Immature natural killer cell (primary cell): ENCODE measurements around the gene NCKAP5. TPM values are rescaled to one million over a fixed set of nuclear protein-coding genes. Genes with fewer than 3 reads are reported as not detected.

Experiments
- DNase-seq, 3 donors: peaks; one replicate each; pipeline ENCODE4 v3.0.0; 2022; ENCODE audit warnings: mixed read lengths in 1 of 3
- H3K27ac Mint-ChIP-seq, 6 donors: one replicate each; pipeline ENCODE4 v1.8.0; 2020; ENCODE audit warnings: mixed read lengths in 6 of 6, mild to moderate bottlenecking in 5 of 6, inconsistent platforms in 4 of 6, moderate library complexity in 3 of 6
- H3K27me3 Mint-ChIP-seq, 3 donors: one replicate each; pipeline ENCODE4 v1.8.0; 2020 to 2021; ENCODE audit warnings: low read depth in 3 of 3, mild to moderate bottlenecking in 3 of 3, mixed read lengths in 3 of 3, moderate library complexity in 3 of 3, inconsistent platforms in 1 of 3
- H3K36me3 Mint-ChIP-seq, 3 donors: one replicate each; pipeline ENCODE4 v1.8.0; 2020; ENCODE audit warnings: mixed read lengths in 3 of 3, inconsistent platforms in 2 of 3, mild to moderate bottlenecking in 2 of 3
- H3K4me1 Mint-ChIP-seq, 2 donors: one replicate each; pipeline ENCODE4 v1.8.0; 2020; ENCODE audit warnings: inconsistent platforms in 2 of 2, mild to moderate bottlenecking in 2 of 2, mixed read lengths in 2 of 2, moderate library complexity in 1 of 2
- H3K4me3 Mint-ChIP-seq, 5 donors: one replicate each; pipeline ENCODE4 v1.8.0; 2020; ENCODE audit warnings: mild to moderate bottlenecking in 5 of 5, mixed read lengths in 5 of 5, inconsistent platforms in 3 of 5, moderate library complexity in 3 of 5
- H3K9me3 Mint-ChIP-seq, 6 donors: one replicate each; pipeline ENCODE4 v1.8.0; 2020; ENCODE audit warnings: mild to moderate bottlenecking in 6 of 6, mixed read lengths in 6 of 6, inconsistent platforms in 4 of 6, moderate library complexity in 3 of 6
- polyA plus RNA-seq, 3 donors: library from polyadenylated mRNA; unstranded; fragments of 300-500 nt; fragmentation: Illumina TruSeq; gene quantifications; one replicate each; pipeline ENCODE4 v1.2.3, GENCODE V29; 2021

NCKAP5 gene
- polyA plus RNA-seq, 3 donors from 2014 or later, result not detected

DNA sequence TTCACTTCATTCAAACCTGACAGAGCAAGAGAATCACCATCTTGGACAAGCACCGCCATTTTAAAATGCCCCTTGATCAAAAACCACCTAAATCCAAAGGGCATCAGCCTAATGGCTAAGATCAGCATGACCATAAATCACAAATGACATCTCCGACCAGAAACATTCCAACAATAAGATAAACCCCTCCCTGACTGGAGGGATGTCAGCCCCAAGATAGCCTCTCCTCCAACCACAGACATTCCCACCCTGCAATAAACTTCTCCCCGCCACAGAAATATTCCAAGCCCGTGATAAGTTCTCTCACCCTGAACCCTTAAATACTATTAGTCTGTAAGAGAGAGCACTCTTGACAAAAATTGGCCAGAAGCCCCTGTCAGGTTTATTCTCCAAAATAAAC is 876.7 kb downstream of the NCKAP5 start:
- H3K27ac Mint-ChIP-seq, result no peak overlapping the region
- no peaks in the 10 kb centered on the region for H3K4me1 Mint-ChIP-seq
- peaks cover 0 to 4% (median 0%) of the 10 kb centered on the region in 3 donors for H3K36me3 Mint-ChIP-seq
- H3K9me3 Mint-ChIP-seq, result peaks cover 3 to 29% (median 8%) of the 10 kb centered on the region in 6 donors
- H3K27me3 Mint-ChIP-seq, result peaks cover 0 to 3% (median 2%) of the 10 kb centered on the region in 3 donors
- H3K4me3 Mint-ChIP-seq, result no peak overlapping the region
- DNase-seq, result no peak

DNA sequence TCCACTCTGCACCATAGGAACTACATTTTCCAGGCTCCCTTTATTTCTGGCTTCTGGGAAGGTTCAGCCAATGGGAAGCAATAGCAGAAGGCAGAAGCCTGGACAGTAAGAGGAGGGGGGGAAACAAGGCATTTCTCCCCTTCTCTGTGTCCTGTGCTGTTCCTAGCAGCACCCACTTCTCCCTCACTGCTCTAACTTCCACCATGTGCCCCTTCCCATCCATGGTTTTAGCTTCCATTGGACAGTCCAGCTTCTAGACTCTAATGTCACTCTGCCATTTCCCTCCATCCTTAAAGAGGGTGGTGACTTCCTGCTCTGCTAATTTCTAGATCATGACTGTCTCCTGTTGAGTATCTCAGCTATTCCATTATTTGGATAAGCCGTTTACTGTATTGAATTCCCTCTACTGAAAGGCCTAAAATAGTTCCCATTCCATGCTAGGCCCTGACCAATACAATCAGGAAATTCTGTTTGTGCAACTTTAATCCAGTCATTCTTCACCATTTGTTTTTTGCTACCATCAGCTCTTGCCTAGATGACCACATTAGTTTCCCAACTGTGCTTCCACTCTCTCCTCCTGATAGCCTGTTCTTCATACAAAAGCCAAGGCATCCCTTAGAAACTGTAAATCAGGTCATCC is 877.5 kb downstream of the NCKAP5 start:
- Mint-ChIP-seq H3K9me3 (peaks cover 3 to 28% (median 9%) of the 10 kb centered on the region in 6 donors), H3K4me1 (no peaks in the 10 kb centered on the region), H3K36me3 (peaks cover 0 to 4% (median 0%) of the 10 kb centered on the region in 3 donors), H3K4me3 (no peak overlapping the region), H3K27ac (no peak overlapping the region), H3K27me3 (peaks cover 0 to 3% (median 2%) of the 10 kb centered on the region in 3 donors)
- DNase-seq, result no peak

DNA sequence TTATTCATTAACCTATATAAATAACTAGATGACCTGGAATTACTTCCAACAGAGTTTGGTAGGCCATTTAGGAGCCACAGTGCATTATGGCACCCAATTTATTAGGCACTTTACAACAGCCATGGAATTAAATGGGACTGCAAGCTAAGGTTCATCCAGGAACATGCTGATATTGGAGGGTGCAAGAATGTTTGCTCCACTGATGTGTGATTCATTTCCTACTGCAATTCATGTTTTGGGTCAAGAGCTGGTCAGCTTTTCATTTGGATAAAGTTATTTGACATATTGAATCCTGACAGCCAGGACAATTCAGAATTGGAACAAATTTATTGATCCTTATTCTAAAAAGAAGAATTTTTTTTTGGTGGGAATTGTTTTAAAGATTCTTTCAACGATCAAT is 886.5 kb downstream of the NCKAP5 start:
- DNase-seq, result no peak
- Mint-ChIP-seq H3K36me3 (no peaks in the 10 kb centered on the region), H3K4me3 (no peak overlapping the region), H3K9me3 (peaks cover 0 to 13% (median 5%) of the 10 kb centered on the region in 6 donors), H3K27ac (no peak overlapping the region), H3K4me1 (no peaks in the 10 kb centered on the region), H3K27me3 (no peaks in the 10 kb centered on the region)

GRCh38 chr2:132680544-132680943 is 887.7 kb downstream of the NCKAP5 start:
- H3K36me3 Mint-ChIP-seq, result no peaks in the 10 kb centered on the region
- no peaks in the 10 kb centered on the region for H3K4me1 Mint-ChIP-seq
- no peak overlapping the region for H3K27ac Mint-ChIP-seq
- no peak for DNase-seq
- no peak overlapping the region for H3K4me3 Mint-ChIP-seq
- no peaks in the 10 kb centered on the region for H3K27me3 Mint-ChIP-seq
- H3K9me3 Mint-ChIP-seq, result peaks cover 0 to 10% (median 4%) of the 10 kb centered on the region in 6 donors

DNA sequence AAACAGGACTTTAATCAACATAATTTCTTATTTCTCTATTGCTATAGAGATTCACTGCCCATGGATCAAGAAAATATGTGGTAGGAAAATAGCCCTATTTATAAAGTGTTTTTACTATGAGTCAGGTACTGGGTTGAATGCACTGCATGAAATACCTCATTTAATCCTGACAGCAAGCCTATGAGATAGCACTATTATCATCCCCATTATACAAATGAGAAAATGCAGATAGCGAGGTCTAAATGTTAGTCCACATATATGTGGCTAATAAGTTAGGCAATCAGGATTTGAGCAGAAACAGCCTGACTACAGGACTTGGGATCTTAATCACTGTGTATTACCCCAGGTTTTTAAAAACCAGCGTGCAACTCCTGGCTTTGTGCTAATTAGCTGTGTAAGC is 889.8 kb downstream of the NCKAP5 start:
- Mint-ChIP-seq H3K36me3 (no peaks in the 10 kb centered on the region), H3K4me3 (no peak overlapping the region), H3K9me3 (peaks cover 0 to 10% (median 5%) of the 10 kb centered on the region in 6 donors), H3K27me3 (no peaks in the 10 kb centered on the region), H3K27ac (no peak overlapping the region), H3K4me1 (no peaks in the 10 kb centered on the region)
- no peak for DNase-seq

DNA sequence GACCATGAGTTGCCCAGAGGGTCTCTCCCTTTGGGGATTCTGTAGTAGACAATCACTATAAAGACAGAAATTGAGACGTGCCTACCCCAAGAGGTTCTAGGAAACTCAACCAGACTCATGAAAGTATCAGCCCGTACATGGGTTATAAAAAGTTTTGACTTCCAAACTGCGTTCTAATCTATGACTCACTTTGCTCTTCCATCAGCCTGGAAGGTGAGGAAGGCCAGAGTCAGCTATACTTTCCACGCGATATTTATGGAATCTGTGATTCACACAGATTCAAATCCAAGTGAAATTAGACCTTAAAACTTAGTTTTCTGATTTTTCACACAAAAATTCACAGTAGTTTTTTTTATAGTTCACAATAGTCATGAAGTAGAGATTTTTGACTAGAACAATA is 890.6 kb downstream of the NCKAP5 start:
- no peak overlapping the region for H3K27ac Mint-ChIP-seq

GRCh38 chr2:132676999-132677398 is 891.3 kb downstream of the NCKAP5 start:
- no peak for DNase-seq
- Mint-ChIP-seq H3K4me1 (no peaks in the 10 kb centered on the region), H3K27ac (no peak overlapping the region), H3K4me3 (no peak overlapping the region), H3K36me3 (no peaks in the 10 kb centered on the region), H3K27me3 (peaks cover 0 to 4% (median 0%) of the 10 kb centered on the region in 3 donors), H3K9me3 (peaks cover 0 to 18% (median 4%) of the 10 kb centered on the region in 6 donors)

More for the DNA sequence above, 890.6 kb downstream of the NCKAP5 start:
- Mint-ChIP-seq H3K36me3 (no peaks in the 10 kb centered on the region), H3K4me1 (no peaks in the 10 kb centered on the region), H3K27me3 (peaks cover 0 to 4% (median 0%) of the 10 kb centered on the region in 3 donors), H3K4me3 (no peak overlapping the region), H3K9me3 (peaks cover 0 to 15% (median 4%) of the 10 kb centered on the region in 6 donors)
- DNase-seq, result no peak

GRCh38 chr2:132671151-132671835 is 897.0 kb downstream of the NCKAP5 start:
- Mint-ChIP-seq H3K4me3 (no peak overlapping the region), H3K27ac (no peak overlapping the region)

DNA sequence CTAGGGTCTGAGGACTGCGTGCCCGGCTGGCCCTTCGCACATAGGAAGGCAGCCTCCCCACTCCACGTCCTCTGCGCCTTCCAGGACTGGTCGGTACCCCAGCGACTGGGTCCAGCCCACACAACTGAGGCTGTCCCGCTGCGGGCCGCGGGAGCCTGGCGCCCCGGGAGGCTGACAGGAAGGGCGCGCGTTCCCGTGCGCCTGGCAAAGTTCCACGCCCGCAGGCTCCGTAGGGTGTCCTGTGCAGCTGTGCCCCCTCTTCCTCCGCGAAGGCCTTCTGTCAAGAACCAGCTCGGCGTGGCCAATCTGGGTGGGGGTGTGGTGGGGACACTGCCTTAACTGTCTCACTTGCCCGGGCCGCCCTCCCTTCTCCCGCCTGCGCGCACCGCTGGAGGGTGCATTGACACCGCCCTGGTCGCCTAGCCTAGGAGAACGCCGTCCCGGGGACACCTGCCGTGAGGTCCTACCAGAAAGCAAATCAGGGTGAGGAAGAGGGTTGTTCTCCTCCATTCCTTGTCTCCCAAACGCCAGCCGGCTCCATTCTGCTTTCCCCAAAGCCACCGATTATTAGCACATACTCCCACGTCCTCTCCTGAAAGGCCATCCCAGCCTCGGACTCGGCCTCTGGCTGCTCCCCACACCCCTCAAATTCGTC is 897.6 kb downstream of the NCKAP5 start:
- H3K27ac Mint-ChIP-seq, result no peak overlapping the region
- no peak for DNase-seq
- H3K27me3 Mint-ChIP-seq, result peaks cover 9 to 12% (median 10%) of the 10 kb centered on the region in 3 donors
- H3K4me1 Mint-ChIP-seq, result no peaks in the 10 kb centered on the region
- peaks cover 0 to 24% (median 8%) of the 10 kb centered on the region in 6 donors for H3K9me3 Mint-ChIP-seq
- no peak overlapping the region for H3K4me3 Mint-ChIP-seq
- peaks cover 0 to 4% (median 0%) of the 10 kb centered on the region in 3 donors for H3K36me3 Mint-ChIP-seq

More at GRCh38 chr2:132671151-132671835, 897.0 kb downstream of the NCKAP5 start:
- Mint-ChIP-seq H3K36me3 (peaks cover 0 to 4% (median 0%) of the 10 kb centered on the region in 3 donors), H3K27me3 (peaks cover 9 to 12% (median 10%) of the 10 kb centered on the region in 3 donors), H3K4me1 (no peaks in the 10 kb centered on the region), H3K9me3 (peaks cover 0 to 22% (median 8%) of the 10 kb centered on the region in 6 donors)
- DNase-seq, result no peak

GRCh38 chr2:132669908-132670495 is 898.3 kb downstream of the NCKAP5 start, which contains the start of gene LYPD1:
Gene LYPD1 (minus strand): TSS chr2:132670205. CDS start chr2:132669932, 273 bp downstream.
- H3K4me3 Mint-ChIP-seq, result no peak within 1 kb of the TSS
- H3K27me3 Mint-ChIP-seq, result peaks cover 9 to 12% (median 10%) of the 10 kb centered on the region in 3 donors
- no peak within 1 kb of the TSS for H3K27ac Mint-ChIP-seq
- peaks cover 0 to 28% (median 7%) of the 10 kb centered on the region in 6 donors for H3K9me3 Mint-ChIP-seq
- H3K4me1 Mint-ChIP-seq, result no peaks in the 10 kb centered on the region
- H3K36me3 Mint-ChIP-seq, result peaks cover 0 to 4% (median 0%) of the 10 kb centered on the region in 3 donors
- no peak for DNase-seq

DNA sequence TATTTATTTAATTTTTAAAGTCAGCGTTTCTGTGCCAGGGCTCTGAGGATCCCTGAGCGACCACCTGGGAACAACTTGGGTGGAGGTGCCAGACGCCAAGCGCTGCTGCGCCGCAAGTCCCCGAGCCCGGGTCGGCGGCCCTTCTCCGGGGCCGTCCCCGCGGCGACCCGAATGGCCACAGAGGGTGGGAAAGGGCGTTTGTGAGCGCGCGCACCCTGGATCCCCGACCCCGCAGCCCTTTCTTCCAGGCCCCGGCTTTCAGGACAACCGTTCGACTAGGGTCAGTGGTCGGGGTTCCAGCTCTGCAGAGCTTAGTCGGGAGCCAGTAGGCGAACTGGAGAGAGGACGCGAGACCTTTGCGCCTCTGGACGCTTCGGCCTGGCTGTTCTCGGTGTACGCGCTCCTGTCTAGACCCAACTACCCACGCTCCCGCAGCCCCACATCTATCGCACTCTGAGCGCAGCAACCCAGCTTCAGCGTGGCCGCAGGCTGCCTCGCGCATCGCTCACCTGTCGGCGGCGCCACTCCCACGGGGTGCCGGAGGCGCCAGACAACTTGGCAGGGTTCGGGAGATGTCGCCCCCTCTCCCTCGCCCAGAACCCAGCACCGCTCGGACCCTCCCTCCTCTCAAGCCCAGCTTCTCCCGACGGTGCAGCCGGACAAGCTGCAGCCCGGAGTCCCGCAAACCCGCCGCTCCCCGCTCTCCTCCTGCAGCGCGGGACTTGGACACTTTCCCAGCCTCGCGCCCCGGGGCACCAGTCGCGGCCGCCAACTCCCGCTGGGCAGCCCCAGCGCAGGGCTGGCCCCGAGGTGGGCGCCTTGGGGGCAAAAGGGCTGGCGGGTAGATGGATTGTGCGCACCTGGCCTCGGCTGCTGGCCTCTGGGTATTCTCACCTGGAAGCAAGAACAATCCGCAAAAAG is 899.0 kb downstream of the NCKAP5 start:
- H3K4me1 Mint-ChIP-seq, result no peaks in the 10 kb centered on the region
- peaks cover 0 to 4% (median 0%) of the 10 kb centered on the region in 3 donors for H3K36me3 Mint-ChIP-seq
- H3K9me3 Mint-ChIP-seq, result peaks cover 0 to 28% (median 7%) of the 10 kb centered on the region in 6 donors
- H3K27me3 Mint-ChIP-seq, result peaks cover 9 to 12% (median 10%) of the 10 kb centered on the region in 3 donors
- H3K4me3 Mint-ChIP-seq, result no peak overlapping the region
- no peak for DNase-seq
- no peak overlapping the region for H3K27ac Mint-ChIP-seq

DNA sequence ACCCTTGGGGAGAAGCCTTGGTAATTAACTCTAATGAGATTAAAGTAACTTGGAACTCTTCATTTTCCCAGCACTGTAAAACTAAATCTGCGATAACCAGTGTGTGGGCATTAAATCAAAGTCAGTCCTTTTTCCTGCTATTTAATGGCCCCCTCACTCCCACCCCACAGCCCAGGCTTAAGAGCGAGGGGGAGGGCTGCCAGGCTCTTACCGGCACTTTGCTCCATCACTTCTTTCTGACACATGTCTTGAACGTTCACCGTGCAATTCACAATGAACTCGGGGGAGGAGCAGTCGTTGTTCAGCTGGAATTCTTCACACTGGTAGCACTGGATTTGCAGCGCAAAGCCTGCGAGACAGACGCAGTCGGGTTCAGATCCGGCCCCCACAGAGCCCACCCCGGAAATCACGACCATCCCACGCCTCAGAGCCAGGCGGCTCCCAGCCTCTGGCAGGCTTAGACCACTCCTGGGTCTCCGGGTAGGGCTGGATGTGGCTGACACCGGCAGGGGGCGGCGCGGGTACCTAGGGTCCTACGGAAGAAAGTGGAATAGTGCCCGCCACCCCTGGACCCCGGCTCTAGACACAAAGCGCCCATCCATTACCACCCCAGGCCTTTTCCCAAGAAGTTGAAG is 900.0 kb downstream of the NCKAP5 start:
- Mint-ChIP-seq H3K36me3 (peaks cover 0 to 4% (median 0%) of the 10 kb centered on the region in 3 donors), H3K27me3 (peaks cover 9 to 12% (median 10%) of the 10 kb centered on the region in 3 donors), H3K27ac (no peak overlapping the region), H3K4me1 (no peaks in the 10 kb centered on the region), H3K4me3 (no peak overlapping the region), H3K9me3 (peaks cover 0 to 33% (median 6%) of the 10 kb centered on the region in 6 donors)
- no peak for DNase-seq
